Epithelial cell of alveolus of lung (primary cell): ENCODE results near the gene DGKD. TPM values are rescaled to one million over a fixed set of nuclear protein-coding genes. Genes with fewer than 3 reads are reported as not detected.

ENCODE experiments used
- total RNA-seq: library from RNA; depleted of rRNA; stranded (reverse); fragments of >200 nt; gene quantifications from 2 replicates; pipeline ENCODE4 v1.2.1, GENCODE V29; 2015

DGKD gene
- 11.6 and 13.7 TPM in 2 replicates for total RNA-seq

GRCh38 chr2:233353769-233354499 lies at the start of gene DGKD:
DGKD (plus strand) TSS chr2:233354494; CDS start chr2:233354519, 25 bp downstream.

GRCh38 chr2:233307565-233307964 lies 46.7 kb upstream of the DGKD start, which contains the start of gene SAG:
SAG (plus strand) TSS chr2:233307816; CDS start chr2:233309190, 1,374 bp downstream.

Other genes starting within 250 kb of the DGKD start
- 16.0 and 16.8 TPM in 2 replicates for gene ATG16L1, start 102.8 kb upstream of the DGKD start, total RNA-seq
- gene SAG, start 46.7 kb upstream of the DGKD start, total RNA-seq = not detected in 2 replicates
- gene USP40, start 212.3 kb downstream of the DGKD start, total RNA-seq = 22.4 and 24.6 TPM in 2 replicates